Duodenal mucosa (tissue), 2 donors: ENCODE measurements around the gene TGFBR3L.

Source experiments
- H3K27ac ChIP-seq: one replicate; pipeline ENCODE4 v1.7.0; 2013; ENCODE audit warnings: low read depth, low read length
- H3K27me3 ChIP-seq, 2 donors: one replicate each; pipeline ENCODE4 v1.7.0; 2013; ENCODE audit warnings: low read length in 2 of 2, control low read depth in 1 of 2; ENCODE audit not compliant: insufficient read depth in 2 of 2, control insufficient read depth in 1 of 2
- H3K36me3 ChIP-seq, 2 donors: one replicate each; pipeline ENCODE4 v1.7.0; 2013; ENCODE audit warnings: low read length in 2 of 2, control low read depth in 1 of 2; ENCODE audit not compliant: insufficient read depth in 2 of 2, control insufficient read depth in 1 of 2
- H3K4me1 ChIP-seq, 2 donors: one replicate each; pipeline ENCODE4 v1.7.0; 2013; ENCODE audit warnings: low read length in 2 of 2, control low read depth in 1 of 2; ENCODE audit not compliant: insufficient read depth in 2 of 2, control insufficient read depth in 1 of 2
- H3K4me3 ChIP-seq, 2 donors: one replicate each; pipeline ENCODE4 v1.7.0; 2013; ENCODE audit warnings: low read length in 2 of 2, low read depth in 1 of 2
- H3K9ac ChIP-seq, 2 donors: one replicate each; pipeline ENCODE4 v1.7.0; 2013; ENCODE audit warnings: low read length in 2 of 2, low read depth in 1 of 2
- H3K9me3 ChIP-seq, 2 donors: one replicate each; pipeline ENCODE4 v1.7.0; 2013; ENCODE audit warnings: low read length in 2 of 2, control low read depth in 1 of 2; ENCODE audit not compliant: control insufficient read depth in 1 of 2

TGFBR3L gene

GRCh38 chr19:7894612-7895309 lies 19.9 kb upstream of the TGFBR3L start:
- H3K4me3 ChIP-seq: no peak overlapping the region
- H3K27me3 ChIP-seq: no peaks in the 10 kb centered on the region
- H3K27ac ChIP-seq: no peak overlapping the region
- H3K36me3 ChIP-seq: no peaks in the 10 kb centered on the region
- H3K9me3 ChIP-seq: no peaks in the 10 kb centered on the region
- no peaks in the 10 kb centered on the region for H3K4me1 ChIP-seq
- H3K9ac ChIP-seq: peak overlapping the region in 1 of 2 donors; percentile 11

GRCh38 chr19:7895565-7895964 lies 19.1 kb upstream of the TGFBR3L start:
- H3K36me3 ChIP-seq: no peaks in the 10 kb centered on the region
- no peaks in the 10 kb centered on the region for H3K4me1 ChIP-seq
- H3K4me3 ChIP-seq: no peak overlapping the region
- no peaks in the 10 kb centered on the region for H3K9me3 ChIP-seq
- no peak overlapping the region for H3K9ac ChIP-seq
- no peaks in the 10 kb centered on the region for H3K27me3 ChIP-seq
- H3K27ac ChIP-seq: no peak overlapping the region

- no peaks in the 10 kb centered on the region for H3K4me1 ChIP-seq
- H3K4me3 ChIP-seq: no peak overlapping the region
- no peak overlapping the region for H3K27ac ChIP-seq
- no peaks in the 10 kb centered on the region for H3K36me3 ChIP-seq
- no peaks in the 10 kb centered on the region for H3K27me3 ChIP-seq
- no peak overlapping the region for H3K9ac ChIP-seq
- no peaks in the 10 kb centered on the region for H3K9me3 ChIP-seq
Observed at GRCh38 chr19:7897292-7897691, 17.3 kb upstream of the TGFBR3L start.

- Histone ChIP-seq H3K9me3 (no peaks in the 10 kb centered on the region), H3K27ac (no peak overlapping the region), H3K27me3 (no peaks in the 10 kb centered on the region), H3K4me3 (no peak overlapping the region), H3K4me1 (peaks cover 6 to 10% of the 10 kb centered on the region in 2 donors), H3K9ac (no peak overlapping the region), H3K36me3 (no peaks in the 10 kb centered on the region)
Observed at GRCh38 chr19:7898967-7899366, 15.7 kb upstream of the TGFBR3L start.

GRCh38 chr19:7899751-7900378 lies 14.8 kb upstream of the TGFBR3L start:
- H3K27me3 ChIP-seq: no peaks in the 10 kb centered on the region
- no peaks in the 10 kb centered on the region for H3K36me3 ChIP-seq
- no peak overlapping the region for H3K9ac ChIP-seq
- no peaks in the 10 kb centered on the region for H3K9me3 ChIP-seq
- peaks cover 9 to 17% of the 10 kb centered on the region in 2 donors for H3K4me1 ChIP-seq
- H3K4me3 ChIP-seq: no peak overlapping the region
- no peak overlapping the region for H3K27ac ChIP-seq

- Histone ChIP-seq H3K4me3 (no peak overlapping the region), H3K9ac (no peak overlapping the region), H3K36me3 (no peaks in the 10 kb centered on the region), H3K9me3 (no peaks in the 10 kb centered on the region), H3K4me1 (peaks cover 14 to 22% of the 10 kb centered on the region in 2 donors), H3K27ac (no peak overlapping the region), H3K27me3 (no peaks in the 10 kb centered on the region)
Observed at GRCh38 chr19:7900401-7900870, 14.2 kb upstream of the TGFBR3L start.

- Histone ChIP-seq H3K36me3 (no peaks in the 10 kb centered on the region), H3K27ac (no peak overlapping the region), H3K9ac (no peak overlapping the region), H3K27me3 (no peaks in the 10 kb centered on the region), H3K4me3 (no peak overlapping the region), H3K4me1 (peaks cover 14 to 22% of the 10 kb centered on the region in 2 donors), H3K9me3 (no peaks in the 10 kb centered on the region)
Observed at GRCh38 chr19:7900931-7901330, 13.7 kb upstream of the TGFBR3L start.

GRCh38 chr19:7901337-7901736 lies 13.3 kb upstream of the TGFBR3L start:
- H3K4me3 ChIP-seq: no peak overlapping the region
- H3K4me1 ChIP-seq: peaks cover 14 to 22% of the 10 kb centered on the region in 2 donors
- H3K9me3 ChIP-seq: no peaks in the 10 kb centered on the region
- no peaks in the 10 kb centered on the region for H3K36me3 ChIP-seq
- no peak overlapping the region for H3K9ac ChIP-seq
- no peak overlapping the region for H3K27ac ChIP-seq
- no peaks in the 10 kb centered on the region for H3K27me3 ChIP-seq

- peak overlapping the region; percentile 71 for H3K27ac ChIP-seq
- H3K4me3 ChIP-seq: peak overlapping the region; percentile 83 to 93
- H3K27me3 ChIP-seq: no peaks in the 10 kb centered on the region
- H3K4me1 ChIP-seq: peaks cover 14 to 22% of the 10 kb centered on the region in 2 donors
- peaks cover 0 to 5% of the 10 kb centered on the region in 2 donors for H3K36me3 ChIP-seq
- peak overlapping the region; percentile 74 to 97 for H3K9ac ChIP-seq
- no peaks in the 10 kb centered on the region for H3K9me3 ChIP-seq
Observed at GRCh38 chr19:7902796-7903243, 11.8 kb upstream of the TGFBR3L start.

GRCh38 chr19:7903244-7904073 lies 11.2 kb upstream of the TGFBR3L start, which contains the start of gene MAP2K7:
TSS of gene MAP2K7 (plus strand) at chr19:7903877. CDS start at chr19:7903945, 68 bp downstream.
- Histone ChIP-seq H3K27me3 (no peaks in the 10 kb centered on the region), H3K9me3 (no peaks in the 10 kb centered on the region), H3K27ac (peak within 1 kb of the TSS; percentile 71), H3K9ac (peak within 1 kb of the TSS; percentile 93 to 97), H3K36me3 (peaks cover 0 to 5% of the 10 kb centered on the region in 2 donors), H3K4me3 (peak within 1 kb of the TSS; percentile 83 to 93), H3K4me1 (peaks cover 14 to 22% of the 10 kb centered on the region in 2 donors)
